Ecto neural progenitor cell (in vitro differentiated cells): ENCODE measurements around the gene PBX1.
A peak's percentile ranks its signal among the peaks of the same experiment; 100 is the strongest.

Source experiments
- DNase-seq: peaks from one replicate; pipeline ENCODE4 v3.0.0-alpha.2; 2018; ENCODE audit warnings: low spot score

Gene PBX1

GRCh38 chr1:164720440-164721227 lies 161.7 kb downstream of the PBX1 start:
- no peak for DNase-seq

- no peak for DNase-seq
Observed at GRCh38 chr1:164721228-164721496, 162.2 kb downstream of the PBX1 start.

- no peak for DNase-seq
Observed at GRCh38 chr1:164723296-164723798, 164.4 kb downstream of the PBX1 start.

- no peak for DNase-seq
Observed at GRCh38 chr1:164725401-164725800, 166.4 kb downstream of the PBX1 start.

GRCh38 chr1:164726235-164726634 lies 167.3 kb downstream of the PBX1 start:
- no peak for DNase-seq

- DNase-seq: no peak
Observed at GRCh38 chr1:164728719-164729118, 169.7 kb downstream of the PBX1 start.

GRCh38 chr1:164731161-164731876 lies 172.3 kb downstream of the PBX1 start:
- DNase-seq: no peak

GRCh38 chr1:164733070-164733469 lies 174.1 kb downstream of the PBX1 start:
- no peak for DNase-seq

- DNase-seq: no peak
Observed at GRCh38 chr1:164733734-164734133, 174.8 kb downstream of the PBX1 start.

GRCh38 chr1:164735315-164736052 lies 176.5 kb downstream of the PBX1 start:
- DNase-seq: peak; percentile 49

GRCh38 chr1:164736137-164736536 lies 177.2 kb downstream of the PBX1 start:
- DNase-seq: no peak

GRCh38 chr1:164739189-164739588 lies 180.2 kb downstream of the PBX1 start:
- DNase-seq: no peak

- no peak for DNase-seq
Observed at GRCh38 chr1:164740000-164740526, 181.1 kb downstream of the PBX1 start.

GRCh38 chr1:164742745-164743144 lies 183.8 kb downstream of the PBX1 start:
- no peak for DNase-seq

- DNase-seq: no peak
Observed at GRCh38 chr1:164743976-164744375, 185.0 kb downstream of the PBX1 start.

- no peak for DNase-seq
Observed at GRCh38 chr1:164745736-164746135, 186.8 kb downstream of the PBX1 start.

- DNase-seq: no peak
Observed at GRCh38 chr1:164746632-164747031, 187.6 kb downstream of the PBX1 start.

GRCh38 chr1:164748253-164748899 lies 189.4 kb downstream of the PBX1 start:
- DNase-seq: peak; percentile 48

GRCh38 chr1:164753521-164754077 lies 194.6 kb downstream of the PBX1 start:
- no peak for DNase-seq

- no peak for DNase-seq
Observed at GRCh38 chr1:164754088-164754600, 195.2 kb downstream of the PBX1 start.

- no peak for DNase-seq
Observed at GRCh38 chr1:164755690-164756089, 196.7 kb downstream of the PBX1 start.

GRCh38 chr1:164756741-164757140 lies 197.8 kb downstream of the PBX1 start:
- no peak for DNase-seq
